Measurements from ENCODE around the gene TRIM7. TPM values are rescaled to one million over a fixed set of nuclear protein-coding genes. Genes with fewer than 3 reads are reported as not detected.
A peak's percentile ranks its signal among the peaks of the same experiment; 100 is the strongest.

TRIM7 gene
- total and polyA plus RNA-seq, 9 of the 15 experiments (the other 6 are each of a cell fraction or from before 2014, with no cell fraction given): 2.6 to 14.9 (median 8.9) TPM

GRCh38 chr5:181188700-181189362 lies 16.2 kb downstream of the TRIM7 start (continued):
- TF ChIP-seq MAFF (IDR thresholded peaks at IDR 0.05; ENCODE audit: low read length) (no peak), TARDBP (IDR thresholded peaks at IDR 0.05) (no peak), NR4A1 (CRISPR knock-in tag; IDR thresholded peaks at IDR 0.05) (no peak), NR4A1 (tag; IDR thresholded peaks at IDR 0.05) (no peak), AFF1 (IDR thresholded peaks at IDR 0.05; ENCODE audit: low read depth in 1 of 2, partially characterized antibody in 2 of 2) (peak in 1 of 2 experiments; percentile 20), CREB5 (CRISPR knock-in tag; IDR thresholded peaks at IDR 0.05) (no peak), SRSF1 (IDR thresholded peaks at IDR 0.05; ENCODE audit: low read depth, low read length) (no peak), ZSCAN29 (IDR thresholded peaks at IDR 0.05) (peak; percentile 75), SOX6 (IDR thresholded peaks at IDR 0.05) (no peak), BRD4 (IDR thresholded peaks at IDR 0.05) (peak; percentile 92; the same call in 1 of the 2 replicates), POLR3G (IDR thresholded peaks at IDR 0.05; ENCODE audit: extremely low read depth, insufficient read length, insufficient replicate concordance) (peak; percentile 40), RFX5 (IDR thresholded peaks at IDR 0.05; ENCODE audit: low read depth, low read length) (peak; percentile 68; the same call in 1 of the 2 replicates), TRIM24 (IDR thresholded peaks at IDR 0.05) (no peak), RBBP5 (IDR thresholded peaks at IDR 0.05; ENCODE audit: borderline replicate concordance, insufficient read depth, low read length, poor library complexity, severe bottlenecking) (peak; percentile 72), PHF21A (IDR thresholded peaks at IDR 0.05; ENCODE audit: borderline replicate concordance, low read depth) (no peak), TCF7 (IDR thresholded peaks at IDR 0.05; ENCODE audit: borderline replicate concordance) (0 out of 2 replicates have a peak, but pooled peaks have one; percentile 40), PRMT5 (CRISPR knock-in tag; IDR thresholded peaks at IDR 0.05) (no peak), ZBTB49 (CRISPR knock-in tag; IDR thresholded peaks at IDR 0.05; ENCODE audit: borderline replicate concordance) (no peak), MTA3 (IDR thresholded peaks at IDR 0.05; ENCODE audit: borderline replicate concordance) (peak; percentile 23; the same call in 1 of the 2 replicates), HDAC3 (IDR thresholded peaks at IDR 0.05; ENCODE audit: borderline replicate concordance, partially characterized antibody) (no peak), RAD21 (CRISPR knock-in tag; conservative IDR thresholded peaks at IDR 0.05 in 1 of 2, IDR thresholded peaks at IDR 0.05 in 1 of 2) (no peak), RCOR1 (IDR thresholded peaks at IDR 0.05; ENCODE audit: borderline replicate concordance in 1 of 2, low read depth in 2 of 2, low read length in 2 of 2) (peak in 1 of 2 experiments; percentile 6; a peak in 1 of 4 replicates)
